Sigmoid colon (tissue), 7 donors: ENCODE data around the gene NEAT1. TPM values are rescaled to one million over a fixed set of nuclear protein-coding genes. Genes with fewer than 3 reads are reported as not detected.

Experiments used
- DNase-seq: peaks from one replicate; pipeline ENCODE4 v3.0.0-alpha.2; 2019
- H3K27ac ChIP-seq, 4 donors: fragments of 200-600 bp; sonication (generic); one replicate each; pipeline ENCODE4 v1.5.1; 2016 to 2019; ENCODE audit warnings: mild to moderate bottlenecking in 1 of 4
- H3K27me3 ChIP-seq, 3 donors: fragments of 200-600 bp; sonication (generic); one replicate each; pipeline ENCODE4 v1.5.1; 2019; ENCODE audit warnings: mild to moderate bottlenecking in 1 of 3
- H3K36me3 ChIP-seq, 4 donors: fragments of 200-600 bp; sonication (generic); one replicate each; pipeline ENCODE4 v1.5.1; 2016 to 2019
- H3K4me1 ChIP-seq, 4 donors: fragments of 200-600 bp; sonication (generic); one replicate each; pipeline ENCODE4 v1.5.1; 2017 to 2019
- H3K4me3 ChIP-seq, 4 donors: fragments of 200-600 bp; sonication (generic); one replicate each; pipeline ENCODE4 v1.5.1; 2017 to 2019; ENCODE audit warnings: mild to moderate bottlenecking in 2 of 4, moderate library complexity in 1 of 4
- H3K9me3 ChIP-seq, 4 donors: fragments of 200-600 bp in 3 of 4; sonication (generic) in 3 of 4; one replicate each; pipeline versions ENCODE4 v1.5.1 to v1.6.1; 2013 to 2019
- EP300 ChIP-seq, 4 donors: sonication (generic); formaldehyde crosslinking; IDR thresholded peaks; one replicate each; pipeline ENCODE4 v1.6.1; 2017; ENCODE audit warnings: antibody characterized with exemption in 4 of 4
- POLR2A ChIP-seq, 2 donors: fragments of 450-650 bp; IDR thresholded peaks; one replicate each; pipeline ENCODE4 v1.6.1; 2016; ENCODE audit warnings: antibody characterized with exemption in 2 of 2, mild to moderate bottlenecking in 2 of 2, moderate library complexity in 2 of 2
- POLR2AphosphoS5 ChIP-seq, 4 donors: sonication (generic); formaldehyde crosslinking; IDR thresholded peaks; one replicate each; pipeline ENCODE4 v1.6.1; 2017; ENCODE audit warnings: antibody characterized with exemption in 4 of 4
- WGBS, 2 donors: extraction: QIAGEN DNeasy Blood & Tissue Kit; methylation state at CpG; one replicate each; pipeline ENCODE4 v1.1.7; 2013; 5-methylcytosine and 5-hydroxymethylcytosine counted together
- intact Hi-C: fragments of 100-400 bp; cut with DNase I; formaldehyde crosslinking; loops from one replicate; pipeline ENCODE4 v1.15.1; 2023
- polyA plus RNA-seq, 3 donors: library from polyadenylated mRNA; stranded (reverse); fragments of 200-250 nt; gene quantifications; one replicate each; pipeline ENCODE4 v1.2.3, GENCODE V29; 2013
- total RNA-seq, 4 donors: library from RNA; depleted of rRNA; stranded (reverse); fragments of >200 nt; gene quantifications; one replicate each; pipeline ENCODE4 v1.1.0, GENCODE V29; 2016
- TF ChIP-seq, protein P1 (sequence below), 4 experiments: fragments of 450-650 bp in 3 of 4; fragments of 200-600 bp in 1 of 4; IDR thresholded peaks; one replicate each; pipeline ENCODE4 v1.5.1; 2016 to 2019; ENCODE audit warnings: antibody characterized with exemption in 4 of 4, mild to moderate bottlenecking in 3 of 4, moderate library complexity in 2 of 4
- donor health status: healthy with polysubstance abuse.
- donor health status: Bipolar disorder and iron deficiency.
- donor health status: healthy.

The NEAT1 gene
- total and polyA plus RNA-seq, 7 donors: 26.8 to 587 (median 167) TPM

DNA sequence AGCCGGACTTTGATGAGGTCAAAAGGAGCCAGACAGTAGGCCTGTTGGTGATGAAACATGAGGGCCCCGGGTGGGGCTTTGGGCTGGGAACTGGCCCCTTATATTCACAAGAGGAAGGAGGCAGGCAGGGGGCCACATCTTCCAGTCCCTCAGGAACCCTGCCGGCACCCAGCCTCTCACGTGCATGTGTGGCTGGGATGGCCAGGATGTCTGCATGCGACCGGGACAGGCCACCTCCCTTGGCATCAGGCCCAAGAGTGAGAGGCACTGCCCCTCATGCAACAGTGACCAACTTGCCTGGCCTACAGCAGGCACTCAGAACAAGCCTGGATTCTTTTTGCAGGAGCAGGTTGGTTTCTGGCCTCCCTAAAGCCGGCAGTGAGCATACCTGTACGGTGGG lies 45.6 kb upstream of the NEAT1 start:
- no peaks in the 10 kb centered on the region for H3K36me3 ChIP-seq
- intact Hi-C loops: no loop called here
- peaks cover 0 to 14% (median 9%) of the 10 kb centered on the region in 4 donors for H3K4me1 ChIP-seq
- 76 to 86% methylated on average over 8 of the region's 8 CpGs for WGBS, 2 donors
- DNase-seq: no peak
- no peak overlapping the region for H3K27ac ChIP-seq
- no peak for TF ChIP-seq EP300 (IDR thresholded peaks at IDR 0.05)
- TF ChIP-seq, protein P1, sequence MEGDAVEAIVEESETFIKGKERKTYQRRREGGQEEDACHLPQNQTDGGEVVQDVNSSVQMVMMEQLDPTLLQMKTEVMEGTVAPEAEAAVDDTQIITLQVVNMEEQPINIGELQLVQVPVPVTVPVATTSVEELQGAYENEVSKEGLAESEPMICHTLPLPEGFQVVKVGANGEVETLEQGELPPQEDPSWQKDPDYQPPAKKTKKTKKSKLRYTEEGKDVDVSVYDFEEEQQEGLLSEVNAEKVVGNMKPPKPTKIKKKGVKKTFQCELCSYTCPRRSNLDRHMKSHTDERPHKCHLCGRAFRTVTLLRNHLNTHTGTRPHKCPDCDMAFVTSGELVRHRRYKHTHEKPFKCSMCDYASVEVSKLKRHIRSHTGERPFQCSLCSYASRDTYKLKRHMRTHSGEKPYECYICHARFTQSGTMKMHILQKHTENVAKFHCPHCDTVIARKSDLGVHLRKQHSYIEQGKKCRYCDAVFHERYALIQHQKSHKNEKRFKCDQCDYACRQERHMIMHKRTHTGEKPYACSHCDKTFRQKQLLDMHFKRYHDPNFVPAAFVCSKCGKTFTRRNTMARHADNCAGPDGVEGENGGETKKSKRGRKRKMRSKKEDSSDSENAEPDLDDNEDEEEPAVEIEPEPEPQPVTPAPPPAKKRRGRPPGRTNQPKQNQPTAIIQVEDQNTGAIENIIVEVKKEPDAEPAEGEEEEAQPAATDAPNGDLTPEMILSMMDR (IDR thresholded peaks at IDR 0.05): no peak
- TF ChIP-seq POLR2A (IDR thresholded peaks at IDR 0.05): no peak
- no peak for TF ChIP-seq POLR2AphosphoS5 (IDR thresholded peaks at IDR 0.05)
- H3K4me3 ChIP-seq: no peak overlapping the region
- H3K9me3 ChIP-seq: no peaks in the 10 kb centered on the region
- no peaks in the 10 kb centered on the region for H3K27me3 ChIP-seq

GRCh38 chr11:65377777-65378176 lies 44.8 kb upstream of the NEAT1 start:
- H3K4me3 ChIP-seq: no peak overlapping the region
- no peak for DNase-seq
- H3K4me1 ChIP-seq: peaks cover 0 to 19% (median 15%) of the 10 kb centered on the region in 4 donors
- H3K27ac ChIP-seq: no peak overlapping the region
- no peak for TF ChIP-seq POLR2AphosphoS5 (IDR thresholded peaks at IDR 0.05)
- TF ChIP-seq, protein P1 (IDR thresholded peaks at IDR 0.05): no peak
- no peak for TF ChIP-seq POLR2A (IDR thresholded peaks at IDR 0.05)
- intact Hi-C loops: no loop called here
- H3K36me3 ChIP-seq: no peaks in the 10 kb centered on the region
- WGBS, 2 donors: 87 to 90% methylated on average over 8 of the region's 8 CpGs
- H3K9me3 ChIP-seq: no peaks in the 10 kb centered on the region
- no peaks in the 10 kb centered on the region for H3K27me3 ChIP-seq

DNA sequence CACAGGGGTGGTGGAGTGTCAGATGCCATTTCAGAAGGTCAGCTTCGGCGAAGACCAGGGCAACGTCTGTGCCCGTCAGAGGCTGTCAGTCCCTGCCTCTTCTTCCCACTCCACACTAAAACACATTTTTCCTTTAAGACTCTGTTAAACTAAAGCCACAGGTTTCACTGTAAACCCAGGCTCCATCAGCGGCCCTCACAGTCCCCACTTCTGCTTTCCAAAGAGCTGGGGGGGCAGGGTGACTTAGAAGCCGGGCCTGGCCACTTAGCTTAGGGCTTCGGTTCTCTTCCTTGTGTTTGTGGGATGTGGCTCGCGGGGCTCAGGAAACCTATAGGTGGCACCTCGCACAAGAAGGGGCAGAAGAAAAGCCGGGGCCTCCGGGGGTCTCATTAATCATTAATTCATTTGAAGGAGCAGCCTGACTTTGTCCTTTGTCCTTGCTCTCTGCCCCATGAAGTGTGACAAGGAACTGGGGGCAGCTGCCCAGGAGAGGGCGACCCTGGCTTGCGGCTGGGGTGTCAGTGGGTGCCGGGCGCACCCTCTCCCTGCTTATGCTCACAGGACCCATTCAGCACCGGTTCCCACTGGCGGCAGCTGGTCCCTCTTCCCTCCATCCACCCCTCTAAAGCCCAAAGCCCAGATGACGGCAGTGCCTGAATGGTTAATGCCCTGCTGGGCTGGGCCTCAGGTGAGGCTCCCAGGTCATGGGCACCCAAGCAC lies 44.2 kb upstream of the NEAT1 start:
- Histone ChIP-seq H3K27me3 (no peaks in the 10 kb centered on the region), H3K4me3 (no peak overlapping the region), H3K4me1 (peaks cover 0 to 25% (median 21%) of the 10 kb centered on the region in 4 donors), H3K27ac (no peak overlapping the region), H3K36me3 (no peaks in the 10 kb centered on the region), H3K9me3 (no peaks in the 10 kb centered on the region)
- 66 to 82% methylated on average over 19 of the region's 19 CpGs for WGBS, 2 donors
- TF ChIP-seq, protein P1 (IDR thresholded peaks at IDR 0.05): no peak
- TF ChIP-seq POLR2AphosphoS5 (IDR thresholded peaks at IDR 0.05): no peak
- TF ChIP-seq EP300 (IDR thresholded peaks at IDR 0.05): no peak
- TF ChIP-seq POLR2A (IDR thresholded peaks at IDR 0.05): no peak
- no peak for DNase-seq
- intact Hi-C loops: no loop called here

DNA sequence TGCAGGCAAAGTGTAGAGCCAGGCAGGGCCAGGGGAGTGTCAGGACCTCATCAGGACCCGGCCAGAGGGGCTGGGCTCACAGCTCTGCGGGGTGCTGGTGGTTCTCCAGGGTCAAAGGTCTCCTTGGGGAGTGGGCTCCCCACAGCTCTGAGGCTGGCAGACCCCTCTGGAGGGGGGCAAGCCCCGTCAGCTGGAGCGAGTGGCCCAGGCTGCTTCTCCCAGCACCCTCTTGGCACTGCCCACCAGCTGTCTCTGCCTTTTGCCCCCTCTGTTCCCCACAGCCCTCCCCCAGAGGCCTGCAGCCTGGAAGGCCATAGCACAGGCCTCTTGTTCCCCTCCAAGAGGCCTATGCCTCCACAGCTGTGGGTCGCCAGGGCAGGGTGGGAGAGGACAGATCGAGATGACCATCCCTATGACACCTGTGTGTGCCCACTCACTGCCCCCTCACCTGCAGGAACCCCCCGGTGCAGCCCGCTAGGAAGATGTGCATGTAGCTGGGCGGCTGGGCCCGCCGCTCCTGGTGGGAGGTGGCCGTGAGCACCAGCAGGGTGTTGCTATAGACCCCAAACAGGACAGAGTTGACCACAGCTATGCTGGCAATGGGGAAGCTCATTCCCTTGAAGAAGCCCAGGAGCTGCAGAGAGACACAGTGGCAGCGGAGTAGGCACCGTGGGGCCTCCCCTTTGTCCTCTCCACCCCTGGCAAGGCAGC lies 43.5 kb upstream of the NEAT1 start:
- H3K4me1 ChIP-seq: peaks cover 0 to 32% (median 26%) of the 10 kb centered on the region in 4 donors
- intact Hi-C loops: no loop called here
- WGBS, 2 donors: 92 to 94% methylated on average over 14 of the region's 14 CpGs
- no peaks in the 10 kb centered on the region for H3K36me3 ChIP-seq
- no peak for DNase-seq
- no peaks in the 10 kb centered on the region for H3K27me3 ChIP-seq
- no peak overlapping the region for H3K27ac ChIP-seq
- TF ChIP-seq POLR2AphosphoS5 (IDR thresholded peaks at IDR 0.05) (no peak), EP300 (IDR thresholded peaks at IDR 0.05) (no peak), POLR2A (IDR thresholded peaks at IDR 0.05) (no peak)
- TF ChIP-seq, protein P1 (IDR thresholded peaks at IDR 0.05): no peak
- no peaks in the 10 kb centered on the region for H3K9me3 ChIP-seq
- no peak overlapping the region for H3K4me3 ChIP-seq
